MCF 10A (cell line): ENCODE data around the gene RNU1-3. TPM values are rescaled to one million over a fixed set of nuclear protein-coding genes. Genes with fewer than 3 reads are reported as not detected.

Experiments
- BruUV-seq: library from RNA; stranded (reverse); fragments of 400-500 nt; replicated peaks from 2 replicates; lab custom pipeline; 2021; lab: Mats Ljungman, UMichigan
- CTCF ChIA-PET: fragments of 300-600 bp; sonication (Branson Sonifier 250); formaldehyde crosslinking; extraction: SDS; loops from one replicate; lab custom pipeline; 2021; ENCODE audit warnings: antibody characterized with exemption, inconsistent platforms; lab: Yijun Ruan, JAX
- POLR2A ChIA-PET: fragments of 300-600, 350-650 bp; sonication (Branson Sonifier 250); formaldehyde crosslinking; extraction: SDS; loops from one replicate; lab custom pipeline; 2020; ENCODE audit warnings: antibody characterized with exemption, inconsistent platforms; lab: Yijun Ruan, JAX
- DNase-seq: peaks from one replicate; pipeline ENCODE4 v3.0.0-alpha.2; 2018; ENCODE audit not compliant: unreplicated experiment
- H3K27ac Mint-ChIP-seq: one replicate; pipeline ENCODE4 v1.8.0; 2022; ENCODE audit warnings: mild to moderate bottlenecking, low read depth, mixed read lengths; ENCODE audit not compliant: unreplicated experiment
- H3K27me3 Mint-ChIP-seq: one replicate; pipeline ENCODE4 v1.8.0; 2022; ENCODE audit warnings: mixed read lengths; ENCODE audit not compliant: insufficient read depth, unreplicated experiment
- H3K36me3 Mint-ChIP-seq: one replicate; pipeline ENCODE4 v1.8.0; 2022; ENCODE audit warnings: mild to moderate bottlenecking, moderate library complexity, mixed read lengths; ENCODE audit not compliant: insufficient read depth, unreplicated experiment
- H3K4me1 Mint-ChIP-seq: one replicate; pipeline ENCODE4 v1.8.0; 2022; ENCODE audit warnings: mixed read lengths; ENCODE audit not compliant: insufficient read depth, unreplicated experiment
- H3K4me3 Mint-ChIP-seq: one replicate; pipeline ENCODE4 v1.8.0; 2022; ENCODE audit warnings: mild to moderate bottlenecking, moderate library complexity, mixed read lengths; ENCODE audit not compliant: unreplicated experiment
- H3K9me3 Mint-ChIP-seq: one replicate; pipeline ENCODE4 v1.8.0; 2022; ENCODE audit warnings: mixed read lengths; ENCODE audit not compliant: unreplicated experiment
- CTCF ChIP-seq: fragments of 200-600 bp; IDR thresholded peaks from one replicate; pipeline ENCODE4 v1.8.0; 2022; ENCODE audit warnings: antibody characterized with exemption, mild to moderate bottlenecking; ENCODE audit not compliant: unreplicated experiment
- intact Hi-C: fragments of 100-400 bp; cut with micrococcal nuclease; formaldehyde crosslinking; loops from 2 replicates; pipeline ENCODE4 v1.14.1; 2022
- total RNA-seq: library from RNA; stranded (reverse); gene quantifications from 2 replicates; pipeline ENCODE4 v1.2.3, GENCODE V29; 2022

Gene RNU1-3
- total RNA-seq, 1 experiment from 2014 or later: 1,606 TPM

GRCh38 chr1:16617114-16617631 is 49.6 kb downstream of the RNU1-3 start:
- no peak for TF ChIP-seq CTCF
- Mint-ChIP-seq H3K4me1 (no peaks in the 10 kb centered on the region), H3K36me3 (no peaks in the 10 kb centered on the region), H3K27ac (no peak overlapping the region), H3K9me3 (no peaks in the 10 kb centered on the region), H3K4me3 (no peak overlapping the region), H3K27me3 (no peaks in the 10 kb centered on the region)
- no TSS peak for BruUV-seq
- ChIA-PET POLR2A (interaction anchor here (0.6 to 2.0 kb wide), 4 partner anchors 8 to 287 kb away, joined by 3 to 11 read pairs (median 6); no protein-coding TSS in a partner anchor), CTCF (interaction anchor here (0.6 to 1.2 kb wide), 4 partner anchors 92 to 772 kb away, joined by 3 read pairs; no protein-coding TSS in a partner anchor)
- intact Hi-C loops: no loop called here
- no peak for DNase-seq

Other genes with a start within 250 kb of the RNU1-3 start
- not detected in 2 replicates for gene SPATA21, start 229.5 kb downstream of the RNU1-3 start, total RNA-seq
- gene NECAP2, start 226.2 kb downstream of the RNU1-3 start, total RNA-seq: 34.1 and 41.4 TPM in 2 replicates
- 1,539 and 1,606 TPM in 2 replicates for gene RNU1-1, start 152.7 kb downstream of the RNU1-3 start, total RNA-seq
- 28.9 and 31.5 TPM in 2 replicates for gene NBPF1, start 53.4 kb downstream of the RNU1-3 start, total RNA-seq
- 1,539 and 1,606 TPM in 2 replicates for gene RNU1-4, start 73.6 kb upstream of the RNU1-3 start, total RNA-seq
- 1,539 and 1,606 TPM in 2 replicates for gene RNU1-2, start 229.0 kb upstream of the RNU1-3 start, total RNA-seq